Fibroblast of gingiva (primary cell): Measurements from ENCODE around the gene PI4KB.

ENCODE experiments used
- DNase-seq: peaks from one replicate; pipeline ENCODE4 v3.0.0-alpha.2; 2011; ENCODE audit warnings: low read depth

The PI4KB gene

DNA sequence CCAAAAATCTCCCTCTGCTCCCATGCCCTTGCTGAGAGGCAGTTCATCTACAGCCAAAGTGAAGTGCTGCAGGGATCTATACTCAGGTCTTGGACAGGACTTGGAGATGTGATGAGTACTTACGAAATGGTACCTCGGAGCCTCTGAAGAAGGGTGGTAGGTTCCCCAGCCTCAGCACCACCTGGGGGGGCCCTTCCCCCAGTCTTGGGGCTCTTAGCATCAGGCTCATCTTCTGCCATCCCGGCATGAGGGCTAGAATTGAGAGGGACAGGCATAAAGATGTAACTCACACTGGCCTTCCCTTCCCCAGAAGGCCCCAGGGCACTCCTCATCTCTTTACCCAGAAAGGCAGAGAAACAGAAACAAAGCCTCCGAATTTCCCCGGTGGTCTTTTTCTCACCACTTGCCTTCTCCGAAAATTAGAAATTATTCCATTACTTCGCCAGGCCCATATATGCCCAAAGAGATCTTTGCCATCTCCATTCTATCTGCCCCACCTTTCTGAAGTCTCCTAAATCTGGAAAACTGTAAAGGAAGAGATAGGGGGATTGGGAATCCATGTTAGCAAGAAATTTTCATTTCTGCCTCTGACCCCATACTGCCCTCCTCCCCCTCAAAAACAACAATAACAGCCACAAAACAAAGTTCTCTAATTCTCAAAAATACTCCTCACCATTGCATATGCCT is 19.0 kb upstream of the PI4KB start:
- DNase-seq = no peak

DNA sequence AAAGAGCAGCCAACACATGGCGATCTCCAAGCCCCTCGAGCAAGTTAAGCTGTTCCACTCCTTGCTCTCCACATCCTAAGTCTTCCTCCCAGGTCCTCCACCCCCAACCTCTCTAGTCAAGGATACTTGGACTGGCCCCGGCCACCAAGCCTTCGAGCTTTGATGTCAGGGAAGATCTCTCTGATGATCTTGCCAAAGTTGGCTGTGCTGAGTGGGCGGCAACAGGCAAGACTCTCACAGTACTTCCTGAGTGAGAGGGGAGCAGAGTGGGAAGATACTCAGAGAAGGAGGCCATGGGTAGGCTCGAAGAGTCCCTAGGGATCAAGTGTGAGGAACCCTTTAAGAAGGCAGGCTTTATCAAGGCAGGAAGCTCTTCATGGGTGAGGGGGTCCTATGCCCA is 17.1 kb upstream of the PI4KB start:
- no peak for DNase-seq

DNA sequence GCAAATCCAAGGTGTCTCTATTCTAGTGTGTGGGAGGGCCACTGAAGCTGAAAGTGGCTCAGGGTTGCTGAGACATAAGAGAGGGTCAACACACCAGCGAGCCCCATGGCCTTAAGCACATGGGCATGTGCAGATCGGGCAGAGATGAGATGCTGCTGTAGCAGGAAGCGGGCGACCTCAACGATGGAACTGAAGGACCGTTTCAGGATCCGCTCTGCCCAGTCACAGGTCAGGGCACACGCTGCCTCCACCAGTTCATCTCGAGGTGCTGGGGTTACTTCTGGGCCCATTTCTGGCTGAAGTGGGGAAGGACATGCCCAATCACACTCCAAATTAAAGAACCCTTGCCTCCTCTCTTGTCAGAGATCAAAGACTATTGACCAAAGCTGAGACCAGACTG is 16.4 kb upstream of the PI4KB start:
- DNase-seq = no peak

- no peak for DNase-seq
Measured at GRCh38 chr1:151342569-151342968, 15.4 kb upstream of the PI4KB start.

GRCh38 chr1:151342021-151342420 is 14.8 kb upstream of the PI4KB start:
- no peak for DNase-seq

DNA sequence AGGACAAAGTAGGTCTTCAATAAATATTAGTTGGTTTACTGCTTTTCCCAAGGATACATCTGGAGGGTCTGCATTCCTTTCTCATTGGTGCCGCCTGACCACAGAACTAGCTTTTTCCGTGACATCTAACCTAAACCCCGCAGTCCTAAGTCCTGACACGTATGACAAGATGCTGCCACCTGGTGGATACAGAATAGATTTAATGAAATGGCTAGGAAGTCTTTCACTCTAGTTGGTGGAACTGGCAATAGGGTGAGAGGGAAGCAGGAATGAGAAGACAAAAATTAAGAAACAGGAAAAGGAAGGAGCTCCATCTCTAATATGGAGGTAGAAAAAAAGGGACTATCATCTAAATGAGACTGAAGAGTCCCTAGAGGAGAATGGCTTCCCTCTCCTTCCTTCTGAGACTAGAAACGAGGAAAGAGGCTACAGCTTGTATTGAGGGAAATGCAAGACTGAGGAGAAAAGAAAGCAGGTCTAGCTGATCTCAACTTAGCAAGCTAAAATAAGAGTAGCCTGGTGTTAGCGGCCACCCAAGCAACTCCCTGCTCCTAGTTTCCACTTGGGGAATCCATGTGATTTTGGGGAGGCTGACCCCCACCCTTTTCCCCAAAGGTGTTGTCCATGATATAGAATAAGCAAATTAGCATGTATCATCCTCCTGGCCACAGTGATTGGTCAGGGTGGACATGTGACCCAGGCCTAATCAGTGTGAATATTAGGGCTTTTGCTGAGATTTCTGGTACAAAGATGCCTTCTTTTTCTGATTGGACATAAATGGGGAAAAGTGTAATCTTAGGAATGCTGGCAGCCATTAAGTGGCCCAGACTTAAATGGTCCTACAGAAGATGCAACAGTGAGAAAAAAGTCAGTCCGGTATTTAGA is 13.9 kb upstream of the PI4KB start:
- peak; percentile 76 for DNase-seq

DNA sequence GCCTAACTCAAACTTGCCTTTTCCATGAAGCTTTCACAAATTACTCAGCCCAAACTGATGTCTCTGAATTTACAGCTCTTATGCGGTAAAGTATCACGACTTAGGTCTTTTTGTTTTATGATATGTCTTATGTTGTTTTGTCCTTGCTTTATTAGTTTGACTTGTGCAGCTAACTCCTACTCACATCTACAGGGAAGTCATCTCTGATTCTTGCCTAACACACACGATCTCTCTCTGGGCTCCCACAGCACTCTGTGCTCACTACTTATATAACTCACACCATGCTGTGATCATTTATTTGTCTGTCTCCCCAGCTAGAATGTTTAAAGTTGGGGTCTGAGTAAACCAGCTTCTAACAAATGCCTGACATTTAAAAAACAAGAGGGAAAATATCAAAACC is 9.3 kb upstream of the PI4KB start:
- no peak for DNase-seq

DNA sequence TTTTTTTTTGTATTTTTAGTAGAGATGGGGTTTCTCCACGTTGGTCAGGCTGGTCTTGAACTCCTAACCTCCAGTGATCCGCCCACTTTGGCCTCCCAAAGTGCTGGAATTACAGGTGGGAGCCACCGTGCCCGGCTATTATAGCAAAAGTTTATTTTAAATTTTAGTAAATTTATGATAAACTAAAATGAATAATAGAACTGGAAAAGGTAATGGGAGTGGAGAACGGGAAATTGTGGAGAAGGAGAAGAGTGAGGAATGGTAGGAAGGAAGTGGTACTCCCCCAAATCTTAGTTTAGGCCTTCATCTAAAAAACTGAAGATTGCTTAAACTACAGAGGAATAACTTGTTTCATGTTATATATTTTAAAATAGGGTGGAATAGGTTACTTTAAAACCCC is 7.6 kb upstream of the PI4KB start:
- DNase-seq = no peak

GRCh38 chr1:151327903-151328674 is 873 bp upstream of the PI4KB start:
- no peak for DNase-seq

- peak; percentile 50 for DNase-seq
Measured at GRCh38 chr1:151326619-151327222, 495 bp downstream of the PI4KB start.

- no peak for DNase-seq
Measured at GRCh38 chr1:151325646-151326429, 1.4 kb downstream of the PI4KB start.

GRCh38 chr1:151325231-151325630 is 2.0 kb downstream of the PI4KB start:
- DNase-seq = no peak

- DNase-seq = no peak
Measured at GRCh38 chr1:151324390-151324930, 2.8 kb downstream of the PI4KB start.

- no peak for DNase-seq
Measured at GRCh38 chr1:151318975-151319374, 8.2 kb downstream of the PI4KB start.

- no peak for DNase-seq
Measured at GRCh38 chr1:151315565-151316235, 11.5 kb downstream of the PI4KB start.

GRCh38 chr1:151314137-151314875 is 12.9 kb downstream of the PI4KB start:
- peak; percentile 82 for DNase-seq

DNA sequence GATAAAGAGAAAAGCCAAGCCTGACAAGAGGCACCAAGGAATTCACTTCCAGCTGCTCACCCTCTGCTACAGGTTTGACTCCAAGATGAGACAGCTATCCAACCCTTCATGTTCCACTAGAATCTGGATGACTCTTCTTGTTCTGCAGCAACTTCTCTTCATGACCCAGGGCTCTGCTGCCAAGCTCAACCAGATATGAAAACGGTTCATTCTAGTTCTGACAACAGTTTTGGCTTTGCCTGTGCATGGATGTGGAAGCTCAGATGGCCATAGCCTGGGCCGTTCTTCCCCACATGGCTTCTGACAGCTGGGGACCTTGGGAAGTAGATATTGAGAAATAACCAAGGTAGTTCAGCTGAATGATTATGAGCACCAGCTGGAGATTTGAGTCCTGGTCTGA is 13.7 kb downstream of the PI4KB start:
- DNase-seq = no peak

DNA sequence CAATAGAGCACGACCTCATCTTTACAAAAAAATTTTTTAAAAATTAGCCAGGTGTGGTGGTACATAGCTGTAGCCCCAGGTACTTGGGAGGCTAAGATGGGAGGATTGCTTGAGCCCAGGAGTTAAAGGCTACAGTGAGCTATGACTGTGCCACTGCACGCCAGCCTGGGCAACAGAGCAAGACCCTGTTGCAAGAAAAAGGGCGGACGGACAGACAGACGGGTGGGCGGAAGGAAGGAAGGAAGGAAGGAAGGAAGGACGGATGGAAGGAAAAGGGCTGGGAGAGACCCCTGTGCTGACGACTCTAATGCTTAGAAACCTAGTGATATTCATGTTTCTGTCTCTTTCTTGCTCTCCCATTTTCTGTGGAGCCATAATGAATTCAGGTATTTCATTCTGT is 14.4 kb downstream of the PI4KB start:
- no peak for DNase-seq

DNA sequence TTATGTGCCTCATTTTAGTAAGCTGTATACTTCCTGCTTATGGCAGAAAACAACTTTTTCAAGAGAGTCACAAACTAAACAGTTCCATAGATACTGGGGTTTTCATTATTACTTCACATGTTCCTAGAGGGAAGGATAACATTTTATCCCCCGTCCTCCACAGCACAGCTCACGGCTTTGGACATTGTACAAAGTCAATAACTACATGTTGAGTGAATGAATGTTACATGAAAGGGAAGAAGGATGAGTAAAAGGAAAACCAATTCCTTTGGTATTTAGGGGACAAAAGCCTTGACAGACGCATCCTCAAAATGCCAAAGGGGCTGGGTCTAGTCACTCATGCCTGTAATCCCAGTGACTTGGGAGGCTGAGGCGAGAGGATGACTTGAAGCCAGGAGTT is 14.8 kb downstream of the PI4KB start:
- DNase-seq = peak; percentile 57
